PC-3 (cell line): Measurements from ENCODE around the gene NLN.

Source experiments
- EZH2 ChIP-seq: fragments of 300-600 bp; sonication (generic); IDR thresholded peaks from one replicate; pipeline ENCODE4 v1.6.1; 2017; ENCODE audit warnings: antibody characterized with exemption, mild to moderate bottlenecking, low read length; ENCODE audit not compliant: unreplicated experiment
- EZH2phosphoT487 ChIP-seq: fragments of 300-600 bp; sonication (generic); IDR thresholded peaks from 2 replicates; pipeline ENCODE4 v1.6.1; 2018; ENCODE audit warnings: mild to moderate bottlenecking, antibody characterized with exemption, low read length, borderline replicate concordance
- TF ChIP-seq, protein P1 (sequence below): fragments of 300-600 bp; sonication (generic); conservative IDR thresholded peaks from 2 replicates; pipeline ENCODE4 v1.5.1; 2017; ENCODE audit warnings: antibody characterized with exemption, low read depth, mild to moderate bottlenecking, low read length

DNA sequence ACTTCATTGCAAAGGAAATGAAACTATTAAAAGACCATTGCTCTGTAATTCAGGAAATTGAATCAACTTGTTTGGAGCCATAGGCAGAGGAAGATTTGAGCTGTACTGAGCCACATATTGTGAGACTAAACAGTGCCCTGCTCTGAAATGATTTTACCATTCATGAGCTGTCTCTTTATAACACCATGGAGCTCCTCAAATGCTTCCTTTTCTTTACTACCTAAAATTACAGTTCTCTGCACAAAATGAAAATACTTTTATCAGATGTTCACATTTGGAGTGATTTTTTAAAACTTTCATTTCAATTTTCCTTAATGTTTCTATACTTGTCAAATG lies 97.9 kb downstream of the NLN start:
- no peak for TF ChIP-seq EZH2phosphoT487
- TF ChIP-seq, protein P1, sequence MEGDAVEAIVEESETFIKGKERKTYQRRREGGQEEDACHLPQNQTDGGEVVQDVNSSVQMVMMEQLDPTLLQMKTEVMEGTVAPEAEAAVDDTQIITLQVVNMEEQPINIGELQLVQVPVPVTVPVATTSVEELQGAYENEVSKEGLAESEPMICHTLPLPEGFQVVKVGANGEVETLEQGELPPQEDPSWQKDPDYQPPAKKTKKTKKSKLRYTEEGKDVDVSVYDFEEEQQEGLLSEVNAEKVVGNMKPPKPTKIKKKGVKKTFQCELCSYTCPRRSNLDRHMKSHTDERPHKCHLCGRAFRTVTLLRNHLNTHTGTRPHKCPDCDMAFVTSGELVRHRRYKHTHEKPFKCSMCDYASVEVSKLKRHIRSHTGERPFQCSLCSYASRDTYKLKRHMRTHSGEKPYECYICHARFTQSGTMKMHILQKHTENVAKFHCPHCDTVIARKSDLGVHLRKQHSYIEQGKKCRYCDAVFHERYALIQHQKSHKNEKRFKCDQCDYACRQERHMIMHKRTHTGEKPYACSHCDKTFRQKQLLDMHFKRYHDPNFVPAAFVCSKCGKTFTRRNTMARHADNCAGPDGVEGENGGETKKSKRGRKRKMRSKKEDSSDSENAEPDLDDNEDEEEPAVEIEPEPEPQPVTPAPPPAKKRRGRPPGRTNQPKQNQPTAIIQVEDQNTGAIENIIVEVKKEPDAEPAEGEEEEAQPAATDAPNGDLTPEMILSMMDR: no peak
- TF ChIP-seq EZH2: no peak
